GM04503 (cell line): Measurements from ENCODE around the gene ZBTB42.

Experiments
- DNase-seq: peaks from one replicate; pipeline ENCODE4 v3.0.0-alpha.2; 2012; ENCODE audit warnings: low read depth

The ZBTB42 gene

GRCh38 chr14:104769324-104770071, 31.4 kb upstream of the ZBTB42 start:
- no peak for DNase-seq

- DNase-seq: no peak
Measured at GRCh38 chr14:104770072-104770579, 30.8 kb upstream of the ZBTB42 start.

- DNase-seq: no peak
Measured at GRCh38 chr14:104770851-104771272, 30.0 kb upstream of the ZBTB42 start.

GRCh38 chr14:104771374-104771773, 29.5 kb upstream of the ZBTB42 start:
- no peak for DNase-seq

GRCh38 chr14:104771918-104772706, 28.8 kb upstream of the ZBTB42 start:
- DNase-seq: no peak

GRCh38 chr14:104772707-104773504, 28.0 kb upstream of the ZBTB42 start:
- DNase-seq: no peak

- DNase-seq: no peak
Measured at GRCh38 chr14:104773505-104774452, 27.1 kb upstream of the ZBTB42 start.

- DNase-seq: no peak
Measured at GRCh38 chr14:104774453-104775072, 26.3 kb upstream of the ZBTB42 start.

GRCh38 chr14:104775073-104775489, 25.8 kb upstream of the ZBTB42 start:
- no peak for DNase-seq

- DNase-seq: no peak
Measured at GRCh38 chr14:104776481-104776880, 24.4 kb upstream of the ZBTB42 start.

GRCh38 chr14:104776961-104777807, 23.7 kb upstream of the ZBTB42 start:
- DNase-seq: no peak

- no peak for DNase-seq
Measured at GRCh38 chr14:104777808-104778249, 23.1 kb upstream of the ZBTB42 start.

GRCh38 chr14:104778694-104779331, 22.1 kb upstream of the ZBTB42 start:
- no peak for DNase-seq

- no peak for DNase-seq
Measured at GRCh38 chr14:104779776-104780512, 21.0 kb upstream of the ZBTB42 start.

GRCh38 chr14:104780513-104781030, 20.3 kb upstream of the ZBTB42 start:
- no peak for DNase-seq

- DNase-seq: no peak
Measured at GRCh38 chr14:104781271-104782077, 19.4 kb upstream of the ZBTB42 start.

GRCh38 chr14:104782086-104782807, 18.7 kb upstream of the ZBTB42 start:
- no peak for DNase-seq
